ENCODE results near the gene SMIM35.

Gene SMIM35

DNA sequence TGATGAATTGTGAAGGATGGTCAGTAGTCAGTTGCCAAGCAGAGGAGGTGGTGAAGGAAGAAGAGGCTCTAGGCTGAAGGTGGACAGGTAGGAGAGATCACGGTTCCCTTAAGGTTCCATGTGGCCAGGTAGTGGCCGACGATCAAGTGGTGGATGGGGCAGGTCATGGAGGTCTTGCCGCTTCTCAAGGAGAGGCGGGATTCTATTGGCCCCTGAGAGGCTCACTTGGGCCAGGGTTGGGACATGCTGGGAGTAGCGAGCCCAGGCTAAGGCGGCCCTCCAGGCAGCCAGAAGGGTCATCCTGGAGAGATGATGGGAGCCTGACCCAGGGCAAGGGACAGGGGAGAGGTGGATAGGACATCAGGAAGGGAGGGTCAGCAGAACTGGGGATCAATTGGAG is 30.8 kb downstream of the SMIM35 start:
- DNase-seq = no peak

DNA sequence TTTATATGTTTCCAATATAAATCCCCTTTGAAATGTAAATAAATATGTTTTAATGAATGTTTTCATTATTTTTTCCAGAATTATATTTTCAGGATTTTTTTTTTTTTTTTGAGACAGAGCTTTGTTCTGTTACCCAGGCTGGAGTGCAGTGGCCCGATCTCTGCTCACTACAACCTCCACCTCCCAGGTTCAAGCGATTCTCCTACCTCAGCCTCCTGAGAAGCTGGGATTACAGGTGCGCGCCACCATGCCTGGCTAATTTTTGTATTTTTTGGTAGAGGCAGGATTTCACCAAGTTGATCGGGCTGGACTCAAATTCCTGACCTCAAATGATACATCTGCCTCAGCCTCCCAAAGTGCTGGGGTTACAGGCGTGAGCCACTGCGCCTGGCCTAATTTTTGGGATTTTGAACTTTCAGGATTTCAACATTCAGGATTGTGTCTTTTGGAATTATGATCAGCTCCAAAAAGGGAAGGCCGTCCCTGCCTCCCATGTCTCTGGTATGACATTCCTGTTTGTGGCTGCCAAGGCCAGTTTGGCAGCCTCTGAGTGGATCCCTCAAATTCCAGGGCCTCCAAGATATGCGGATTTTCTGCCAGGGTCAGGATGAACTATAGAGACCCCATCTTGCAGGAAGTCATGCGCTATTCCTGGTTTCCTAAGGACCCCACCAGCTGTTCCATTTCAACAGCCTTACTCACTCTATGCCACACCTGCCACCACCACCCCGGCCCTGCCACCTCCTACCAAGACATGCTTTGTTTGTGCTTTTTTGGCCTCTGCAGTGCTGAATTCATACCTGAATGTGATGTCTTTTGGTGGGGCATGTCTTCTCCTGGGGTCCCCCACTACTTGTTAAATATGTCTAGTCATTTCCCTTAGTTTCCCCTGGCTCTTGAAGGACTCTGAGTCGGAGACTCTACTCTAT is 31.8 kb downstream of the SMIM35 start:
- DNase-seq = no peak

DNA sequence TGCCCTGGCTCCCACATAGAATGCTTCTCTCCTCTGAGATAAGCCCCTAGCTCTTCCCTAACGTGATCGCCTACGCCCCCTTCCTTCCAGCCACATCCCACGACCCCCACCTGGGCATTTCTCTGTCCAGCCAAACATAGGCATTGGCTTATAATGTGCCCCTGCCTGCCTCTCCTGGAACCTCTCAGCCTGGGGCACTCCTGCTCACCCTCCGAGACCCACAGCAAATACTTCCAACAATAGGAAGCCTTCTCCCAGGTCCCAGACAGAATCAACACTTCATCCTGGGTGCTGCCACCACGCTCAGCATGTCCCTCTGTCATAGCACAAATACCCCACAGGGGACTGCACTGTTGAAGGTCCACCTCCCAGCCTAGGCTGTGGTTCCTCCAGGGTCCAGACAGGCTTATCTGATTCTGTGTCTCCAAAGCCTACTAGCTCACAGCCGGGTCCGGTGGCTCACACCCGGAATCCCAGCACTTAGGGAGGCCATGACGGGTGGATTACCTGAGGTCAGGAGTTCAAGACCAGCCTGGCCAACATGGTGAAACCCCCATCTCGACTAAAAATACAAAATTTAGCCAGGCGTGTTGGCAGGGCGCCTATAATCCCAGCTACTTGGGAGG is 34.1 kb downstream of the SMIM35 start:
- DNase-seq = no peak

DNA sequence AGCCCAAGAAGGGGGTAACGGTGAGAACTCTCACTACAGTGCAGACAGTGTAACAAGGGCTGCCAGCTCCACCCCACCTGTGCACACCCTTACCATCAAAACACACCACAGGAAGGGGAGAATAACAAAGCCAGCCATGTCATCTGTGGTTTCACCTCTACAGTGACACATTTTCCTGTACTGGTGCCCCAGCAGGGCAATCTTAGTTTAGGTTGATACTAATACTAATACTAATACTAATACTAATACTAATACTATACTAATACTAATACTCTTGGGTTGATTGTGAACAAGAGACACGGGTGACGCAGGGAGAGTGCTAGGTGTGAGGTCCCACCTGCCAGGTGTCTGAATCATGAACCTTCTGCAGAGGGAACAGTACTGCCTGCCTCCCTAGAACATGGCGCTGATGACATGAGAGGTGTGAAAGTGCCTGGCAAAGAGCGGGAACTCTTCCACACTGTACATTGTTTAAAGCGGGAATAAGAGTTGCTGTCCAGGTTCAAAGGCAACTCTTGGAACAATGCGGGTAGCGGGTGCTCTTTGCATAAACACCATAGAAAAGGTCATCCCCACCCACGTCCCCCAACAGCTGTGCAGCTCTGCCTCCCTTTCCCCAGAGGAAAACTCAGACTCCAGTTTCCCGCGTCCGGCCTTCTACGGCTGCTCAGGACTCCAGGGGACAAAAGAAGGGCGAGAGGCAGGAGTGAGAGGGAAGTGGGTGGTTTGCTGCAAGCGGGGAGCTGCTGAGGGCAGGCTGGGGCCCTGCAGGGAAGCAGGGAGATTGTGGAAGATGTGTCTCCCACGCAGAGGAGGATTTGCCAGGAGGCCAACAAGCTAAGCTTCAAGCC is 34.9 kb downstream of the SMIM35 start:
- no peak for DNase-seq

DNA sequence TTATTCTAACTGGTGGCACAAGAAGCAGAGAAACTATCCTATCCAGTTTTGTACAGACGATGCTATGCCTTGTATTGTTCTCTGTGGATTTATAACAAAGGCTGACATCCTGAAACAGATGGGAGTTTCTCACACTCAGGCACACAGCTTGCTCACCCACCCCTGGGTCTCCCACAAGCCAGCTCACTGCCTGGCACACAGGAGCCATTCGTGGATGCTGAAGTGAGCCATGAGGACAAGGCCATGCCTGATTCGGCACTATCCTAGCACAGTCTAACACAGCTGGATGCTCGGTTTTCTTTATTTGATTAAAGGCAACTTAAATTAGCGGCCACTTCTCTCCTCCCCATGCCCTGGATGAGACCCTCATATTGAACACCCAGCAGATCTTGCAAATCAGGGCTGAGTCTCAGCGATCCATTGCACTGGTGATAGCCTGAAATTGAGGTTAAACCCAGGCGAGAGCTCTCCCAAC is 35.6 kb downstream of the SMIM35 start:
- DNase-seq = no peak

DNA sequence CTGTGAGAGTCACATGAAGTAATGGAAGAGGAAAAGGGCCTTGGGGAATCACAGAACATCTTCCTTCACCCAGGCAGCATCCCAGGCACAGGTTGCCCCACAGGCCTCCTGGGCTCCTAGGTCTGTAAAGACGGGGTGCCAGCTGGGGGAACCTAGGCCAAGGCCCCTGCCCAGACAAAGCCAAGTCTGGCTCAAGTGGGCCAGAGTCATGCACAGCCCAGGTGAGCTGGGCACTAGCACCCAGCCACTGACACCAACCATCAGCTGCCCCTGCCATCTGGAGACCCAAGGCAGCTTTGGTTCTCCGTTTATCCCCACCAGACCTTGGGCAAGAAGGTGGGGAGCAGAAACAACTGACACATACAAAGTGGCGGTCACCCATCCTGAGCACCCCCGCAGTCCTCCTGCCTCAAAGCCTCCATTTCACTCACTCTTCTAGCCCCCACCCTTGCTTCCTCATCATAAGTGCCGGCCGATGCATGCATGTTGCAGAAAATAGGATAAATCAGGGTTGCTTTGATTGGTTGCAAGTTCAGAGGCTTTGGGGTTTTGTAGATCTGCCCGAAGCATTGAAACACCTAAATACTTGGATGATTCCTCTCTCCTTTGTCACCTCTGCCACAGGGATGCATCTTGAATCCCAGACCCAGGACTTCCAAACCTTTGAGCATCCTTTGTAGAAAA is 36.4 kb downstream of the SMIM35 start:
- no peak for DNase-seq

DNA sequence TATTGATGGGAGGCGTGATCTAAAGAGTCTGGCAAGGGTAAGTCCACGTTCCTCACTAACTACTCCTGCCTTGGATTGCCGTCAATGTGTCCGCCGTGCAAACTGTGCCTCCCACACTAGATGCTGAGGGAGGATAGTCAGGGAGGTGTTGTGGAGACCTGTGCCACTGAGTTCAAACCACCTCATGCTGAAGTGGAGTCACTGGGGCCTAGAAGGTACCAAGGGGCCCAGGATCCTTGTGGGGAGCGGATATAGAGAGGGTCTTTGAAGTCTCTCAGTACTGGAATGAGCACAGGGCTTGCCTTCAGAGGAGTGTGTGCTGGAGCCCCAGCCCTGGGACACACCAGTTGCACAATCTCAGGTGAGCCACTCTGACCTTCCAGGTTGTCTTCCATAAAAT is 37.0 kb downstream of the SMIM35 start:
- no peak for DNase-seq

DNA sequence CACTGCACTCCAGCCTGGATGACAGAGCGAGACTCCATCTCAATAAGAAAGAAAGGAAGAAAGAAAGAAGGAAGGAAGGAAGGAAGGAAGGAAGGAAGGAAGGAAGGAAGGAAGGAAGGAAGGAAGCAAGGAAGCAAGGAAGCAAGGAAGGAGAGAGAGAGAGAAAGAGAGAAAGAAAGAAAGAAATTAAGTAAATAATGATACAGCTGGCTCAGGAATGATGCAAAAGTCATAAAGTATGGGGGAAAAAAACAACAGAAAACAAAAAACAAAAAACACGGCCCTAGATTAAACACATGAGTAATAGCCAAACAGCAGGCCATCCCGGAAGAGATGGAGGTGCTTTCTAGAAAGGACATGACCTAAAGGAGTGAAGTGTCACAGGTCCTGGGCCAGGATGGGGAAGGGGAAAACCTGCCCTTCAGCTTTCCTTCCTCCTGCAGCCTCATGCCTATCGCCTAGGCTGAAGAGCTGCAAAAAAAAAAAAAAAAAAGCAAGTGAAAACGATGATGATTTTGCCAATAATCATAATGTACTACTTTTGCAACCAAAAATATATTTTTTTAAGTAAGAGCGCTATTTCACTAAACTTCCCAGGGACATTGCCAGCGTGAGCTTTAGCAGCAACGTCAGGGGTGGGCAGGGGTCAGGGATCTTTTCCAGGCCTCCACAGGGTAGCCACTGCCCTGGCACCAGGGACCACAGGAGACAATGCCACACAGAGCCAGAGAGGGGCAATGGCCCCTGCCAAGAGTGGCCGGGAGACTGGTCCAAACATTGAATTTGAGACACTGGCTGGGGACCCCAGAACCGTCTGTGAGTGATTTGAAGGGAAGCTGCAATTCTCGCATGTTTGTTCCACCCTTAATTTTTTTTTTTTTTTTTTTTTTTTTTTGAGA is 38.0 kb downstream of the SMIM35 start:
- DNase-seq = no peak

DNA sequence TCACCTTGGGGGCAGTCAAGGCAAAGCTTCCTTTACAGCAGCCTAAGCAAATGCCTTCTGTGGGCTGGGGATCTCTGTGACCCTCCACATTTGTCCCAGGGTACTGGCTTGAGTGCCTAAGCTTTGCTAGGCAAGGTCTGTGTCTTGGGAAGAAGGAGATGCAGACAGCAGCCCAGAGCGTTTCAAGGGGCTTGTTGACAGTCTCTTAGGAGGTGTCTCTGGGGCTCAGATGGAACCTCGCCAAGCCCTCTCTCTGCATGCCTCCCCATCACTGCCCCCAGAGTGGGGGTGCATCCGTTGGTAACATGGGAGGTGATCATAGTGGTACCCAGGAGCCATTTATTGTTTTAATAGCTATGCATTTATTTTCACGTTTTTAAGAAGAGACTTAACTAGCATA is 39.0 kb downstream of the SMIM35 start:
- no peak for DNase-seq

DNA sequence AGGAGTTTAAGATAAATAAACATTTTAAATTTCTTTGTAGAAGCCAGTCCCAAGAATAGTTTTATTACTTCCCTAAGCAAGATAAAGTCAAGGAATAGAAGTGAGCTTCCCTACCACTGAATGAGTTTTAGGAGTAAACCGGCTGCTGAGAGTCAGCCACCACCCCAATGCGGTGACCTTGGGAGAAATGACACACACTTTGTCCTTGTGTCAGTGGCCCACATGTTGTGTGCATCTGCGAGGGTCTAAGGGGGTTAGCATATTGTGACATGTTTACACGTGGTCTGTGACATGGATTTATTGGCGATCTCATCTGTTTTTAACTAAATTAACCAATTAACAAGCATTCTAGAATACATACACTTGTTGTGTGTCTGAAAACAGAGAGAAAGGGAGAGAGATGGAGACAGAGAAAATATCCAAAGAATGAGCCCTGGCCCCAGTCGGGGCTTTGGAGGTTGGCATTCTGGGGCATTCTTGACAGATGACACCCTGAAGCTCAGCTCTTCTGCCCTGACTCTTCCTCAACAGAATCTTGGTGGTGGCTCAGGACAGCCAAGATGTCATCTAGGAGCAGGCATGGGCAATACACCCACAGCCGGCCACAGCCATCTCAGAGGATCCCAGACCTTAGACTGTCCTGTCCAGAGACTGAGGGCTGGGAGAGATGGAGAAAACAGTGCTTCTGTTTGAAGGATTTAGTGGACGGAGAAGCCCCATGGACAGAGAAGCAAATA is 39.6 kb downstream of the SMIM35 start:
- DNase-seq = no peak

DNA sequence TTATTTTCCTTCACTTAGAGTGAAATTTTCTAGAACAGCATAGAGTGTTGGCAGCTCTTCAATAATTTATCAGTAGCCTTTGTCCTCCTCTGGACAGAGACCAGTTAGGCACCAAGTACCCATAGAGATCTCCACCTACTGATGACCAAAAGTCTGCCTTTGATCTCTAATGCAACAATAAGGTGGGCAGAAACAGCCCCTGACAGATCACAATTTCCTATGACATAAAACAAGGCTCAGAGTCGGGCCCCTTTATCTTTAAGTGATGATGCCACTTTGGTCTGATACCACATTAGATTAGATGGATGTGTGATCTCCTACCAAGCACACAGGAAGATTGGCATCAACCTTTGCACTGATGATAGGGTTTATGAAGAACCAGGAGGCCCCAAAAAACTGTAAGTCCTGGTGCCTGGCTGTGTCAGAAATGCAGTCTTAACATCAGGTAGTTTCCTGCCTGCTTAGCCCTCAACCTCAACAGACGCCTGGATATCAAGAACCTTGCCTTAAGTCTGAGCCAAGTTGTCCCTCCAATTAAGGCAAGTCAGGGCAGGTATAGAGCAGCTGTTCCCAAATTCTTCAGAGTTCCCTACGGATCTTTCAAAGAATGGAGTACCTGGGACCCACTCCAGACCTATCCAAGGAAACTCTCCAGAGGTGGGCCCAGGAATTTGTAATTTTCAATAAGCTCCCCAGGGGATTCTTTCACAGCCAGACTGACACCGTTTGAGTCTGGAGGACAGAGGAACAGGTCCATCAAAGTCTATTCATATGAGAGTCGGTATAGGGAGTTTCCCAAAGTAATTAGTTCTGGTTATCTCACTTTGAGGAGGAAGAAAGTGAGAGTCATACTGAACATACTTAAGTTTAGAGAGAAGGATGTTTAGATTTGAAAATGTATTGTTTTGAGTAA is 40.5 kb downstream of the SMIM35 start:
- no peak for DNase-seq

DNA sequence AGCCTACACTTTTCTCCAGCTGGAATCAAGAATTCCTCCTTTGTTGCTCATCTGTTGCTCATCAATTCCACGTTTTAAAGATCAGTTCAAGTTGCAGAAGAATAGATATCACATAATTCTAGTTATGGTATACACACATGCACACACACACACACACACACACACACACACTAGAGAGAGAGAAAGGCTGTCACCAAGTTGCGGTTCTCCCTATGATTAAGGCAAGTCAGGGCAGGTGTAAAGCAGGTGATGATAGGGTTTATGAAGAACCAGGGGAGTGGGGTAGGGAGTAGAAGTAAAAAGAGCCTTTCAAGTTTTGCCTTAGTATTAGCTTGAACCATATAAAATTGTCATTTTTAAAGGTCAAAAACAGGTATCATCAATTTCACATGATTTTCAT is 41.6 kb downstream of the SMIM35 start:
- DNase-seq = no peak

DNA sequence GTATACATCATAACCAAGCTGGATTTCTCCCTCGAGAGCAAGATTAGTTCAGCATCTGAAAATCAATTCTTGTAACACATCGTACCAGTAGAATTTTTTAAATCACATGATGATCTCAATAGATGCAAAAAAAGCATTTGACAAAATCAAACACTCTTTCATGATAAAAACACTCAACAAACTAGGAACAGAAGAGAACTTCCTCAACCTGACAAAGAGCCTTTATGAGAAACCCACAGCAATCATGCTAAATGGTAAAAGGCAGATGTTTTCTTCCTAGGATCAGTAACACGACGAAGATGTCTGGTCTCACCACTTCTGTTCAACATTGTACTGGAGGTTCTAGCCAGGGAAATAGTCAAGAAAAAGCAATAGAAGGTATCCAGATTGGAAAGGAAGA is 44.0 kb downstream of the SMIM35 start:
- no peak for DNase-seq

DNA sequence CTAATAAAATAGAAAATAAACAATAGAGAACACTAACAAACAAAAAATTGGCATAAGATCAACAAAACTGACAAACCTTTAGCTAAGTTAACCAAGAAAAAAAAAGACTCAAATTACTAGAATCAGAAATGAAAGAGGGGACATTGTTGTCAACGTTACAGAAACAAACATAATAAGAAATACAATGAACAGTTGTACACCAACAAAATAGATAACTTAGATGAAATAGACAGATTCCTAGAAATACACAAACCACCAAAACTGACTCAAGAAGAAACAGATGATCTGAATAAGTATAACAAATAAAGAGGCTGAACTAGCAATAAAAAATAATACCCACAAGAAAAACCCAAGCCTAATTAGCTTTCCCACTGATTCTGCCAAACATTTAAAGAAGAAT is 44.6 kb downstream of the SMIM35 start:
- no peak for DNase-seq

DNA sequence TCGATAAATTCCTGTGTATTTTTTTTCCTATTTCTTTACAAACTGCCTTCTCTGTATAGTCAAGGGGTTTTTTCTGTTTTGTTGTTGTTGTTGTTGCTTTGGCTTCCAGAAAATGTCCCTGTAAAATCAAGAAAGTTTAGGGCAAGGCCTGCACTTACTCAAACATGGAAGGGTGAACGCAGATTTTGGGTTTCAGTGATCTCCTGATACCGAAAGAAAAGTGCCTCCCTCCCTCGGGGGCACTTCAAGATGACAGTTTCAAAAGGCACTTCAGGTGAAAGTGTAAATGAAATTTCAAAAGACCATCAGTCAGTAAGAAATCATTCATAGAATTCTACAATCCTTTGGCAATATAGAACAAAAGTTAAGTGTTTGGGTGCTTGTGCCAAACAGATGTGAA is 53.3 kb downstream of the SMIM35 start:
- peak in 1 of 2 experiments; percentile 6 for DNase-seq

DNA sequence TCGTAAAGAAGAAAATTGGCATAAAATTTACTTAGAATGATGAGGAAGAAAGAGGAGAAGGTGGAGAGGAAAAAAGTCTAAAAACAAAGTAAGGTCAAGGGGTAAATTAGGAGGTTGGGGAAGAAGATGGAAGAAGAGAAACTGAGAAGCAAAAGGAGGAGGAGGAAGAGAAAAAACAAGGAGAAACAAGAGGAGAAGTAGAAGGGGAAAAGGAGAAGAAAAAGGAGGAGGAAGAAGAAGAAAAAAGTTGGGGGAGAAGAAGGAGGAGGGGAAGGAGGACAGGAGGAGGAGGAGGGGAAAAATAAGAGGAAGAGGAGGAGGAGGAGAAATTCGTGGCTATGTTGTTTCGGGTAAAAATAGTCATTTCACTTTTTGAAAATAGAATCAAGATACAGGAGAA is 58.1 kb downstream of the SMIM35 start:
- DNase-seq = no peak

DNA sequence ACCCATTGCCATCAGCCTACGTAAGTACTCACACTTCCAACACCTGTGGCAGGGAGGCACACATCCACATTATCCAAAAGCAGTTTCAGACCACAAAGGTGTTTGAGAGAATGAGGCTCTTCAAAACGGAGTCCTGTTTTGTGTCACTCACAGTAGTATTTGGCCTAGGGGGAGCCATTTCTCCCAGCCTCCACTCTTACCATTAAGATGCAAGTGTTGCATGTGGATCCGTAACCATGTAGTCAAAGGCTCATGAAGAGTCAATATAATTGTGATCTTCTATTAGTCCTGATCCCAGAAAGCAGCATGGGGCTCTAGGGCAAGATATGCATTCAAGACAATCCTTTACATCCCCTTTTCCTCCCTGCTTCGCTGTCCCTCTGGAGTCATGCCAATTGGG is 59.1 kb downstream of the SMIM35 start:
- no peak for DNase-seq

DNA sequence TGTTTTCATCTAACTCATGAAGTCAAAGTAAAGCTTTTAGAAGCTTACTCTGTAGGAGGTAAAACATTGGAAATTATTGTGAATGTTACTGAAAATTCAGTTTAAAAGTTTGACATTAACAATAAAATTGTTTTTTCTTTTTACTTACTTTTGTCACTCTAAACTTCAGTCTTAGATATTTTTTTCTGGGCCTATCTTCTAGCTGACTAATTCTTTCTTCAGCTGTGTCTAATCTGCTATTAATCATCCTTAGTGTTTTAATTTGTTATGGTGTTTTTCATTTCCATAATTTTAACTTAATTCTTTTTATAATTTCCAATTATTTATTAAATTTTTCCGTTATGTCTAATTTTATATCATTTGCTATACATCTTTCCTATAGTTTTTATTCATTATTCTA is 65.6 kb downstream of the SMIM35 start:
- no peak for DNase-seq

DNA sequence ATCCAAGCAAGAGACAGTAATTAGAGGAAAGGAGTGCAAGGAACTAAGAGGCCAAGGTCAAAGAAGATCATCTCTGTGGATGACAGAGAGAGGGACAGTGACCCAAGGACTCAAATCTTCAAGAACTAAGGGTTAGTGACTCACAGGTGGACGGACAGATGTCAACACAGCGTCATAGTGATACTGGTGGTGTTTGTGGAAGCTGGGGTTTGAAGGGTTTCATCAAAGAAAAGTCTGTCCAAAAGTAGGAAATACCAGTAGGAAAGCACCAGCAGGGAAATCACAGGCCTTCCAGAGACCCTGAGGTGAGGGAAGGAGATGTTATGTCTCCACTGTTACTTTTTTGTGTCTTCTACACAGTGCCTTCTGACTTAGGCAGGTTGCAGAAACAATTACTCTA is 68.4 kb downstream of the SMIM35 start:
- no peak for DNase-seq
